GM19240 (cell line): ENCODE data around the gene SRGAP3.

Source experiments
- DNase-seq: peaks from one replicate; pipeline ENCODE4 v3.0.0; 2011; ENCODE audit warnings: low spot score; ENCODE audit not compliant: insufficient read length

SRGAP3 gene

DNA sequence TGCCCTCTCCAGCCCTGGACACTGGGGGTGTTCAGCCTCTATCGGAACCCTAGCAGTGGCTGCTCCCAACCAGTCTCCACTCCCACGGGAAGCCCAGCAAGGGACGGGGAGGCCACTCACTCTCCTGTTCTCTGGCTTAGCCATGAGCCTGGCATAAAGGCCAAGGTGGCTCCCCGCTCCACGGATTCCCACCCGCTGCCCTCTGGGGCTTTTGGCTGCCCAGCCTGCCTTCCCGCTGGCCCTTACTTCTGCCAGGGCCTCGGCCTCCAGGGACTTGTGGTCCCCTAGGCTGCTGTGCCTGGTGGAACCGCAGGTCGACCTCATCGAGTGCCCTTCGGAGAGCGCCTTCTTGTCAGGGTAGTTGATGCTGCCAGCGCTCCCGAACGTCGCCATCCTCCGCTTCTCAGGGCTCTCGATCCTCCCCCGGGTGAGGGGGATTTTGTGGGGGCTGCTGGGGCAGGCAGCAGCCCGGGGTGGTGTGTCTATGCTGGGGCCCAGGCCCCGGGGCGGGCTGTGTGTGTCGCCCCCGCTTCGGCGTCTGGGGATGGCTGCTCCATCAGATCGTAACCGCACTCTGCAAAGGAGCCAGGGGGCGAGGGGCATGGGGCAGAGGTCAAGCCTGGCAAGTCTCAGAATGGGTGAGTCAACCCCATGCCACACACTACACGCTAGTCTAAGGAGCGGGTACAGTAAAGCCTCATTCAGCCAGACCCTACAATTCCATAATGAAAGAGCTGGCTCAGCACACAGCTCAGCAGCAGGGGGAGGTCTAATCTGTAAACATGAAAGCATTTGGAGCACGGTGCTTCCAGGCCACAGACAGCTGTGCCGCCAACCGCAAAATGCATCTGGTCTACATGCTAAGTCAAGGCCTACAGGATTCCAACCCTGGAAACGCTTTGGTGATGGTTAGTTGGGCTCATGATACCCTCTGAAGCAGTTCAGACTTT, 258.9 kb downstream of the SRGAP3 start:
- no peak for DNase-seq

GRCh38 chr3:8988791-8989558, 260.5 kb downstream of the SRGAP3 start:
- DNase-seq, result no peak

DNA sequence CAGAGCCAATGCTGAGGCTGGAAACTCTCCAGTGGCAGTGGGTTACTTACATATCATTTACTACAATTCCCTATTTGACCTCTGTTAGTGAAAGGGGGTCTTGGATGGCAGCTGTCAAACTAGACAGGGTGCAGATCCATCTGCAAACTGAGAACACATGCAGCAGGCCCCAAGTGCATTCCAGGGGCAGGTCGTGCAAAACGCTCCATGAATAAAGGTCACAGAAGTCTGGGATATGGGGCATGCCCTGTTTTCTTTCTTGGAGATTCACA, 261.1 kb downstream of the SRGAP3 start:
- no peak for DNase-seq

DNA sequence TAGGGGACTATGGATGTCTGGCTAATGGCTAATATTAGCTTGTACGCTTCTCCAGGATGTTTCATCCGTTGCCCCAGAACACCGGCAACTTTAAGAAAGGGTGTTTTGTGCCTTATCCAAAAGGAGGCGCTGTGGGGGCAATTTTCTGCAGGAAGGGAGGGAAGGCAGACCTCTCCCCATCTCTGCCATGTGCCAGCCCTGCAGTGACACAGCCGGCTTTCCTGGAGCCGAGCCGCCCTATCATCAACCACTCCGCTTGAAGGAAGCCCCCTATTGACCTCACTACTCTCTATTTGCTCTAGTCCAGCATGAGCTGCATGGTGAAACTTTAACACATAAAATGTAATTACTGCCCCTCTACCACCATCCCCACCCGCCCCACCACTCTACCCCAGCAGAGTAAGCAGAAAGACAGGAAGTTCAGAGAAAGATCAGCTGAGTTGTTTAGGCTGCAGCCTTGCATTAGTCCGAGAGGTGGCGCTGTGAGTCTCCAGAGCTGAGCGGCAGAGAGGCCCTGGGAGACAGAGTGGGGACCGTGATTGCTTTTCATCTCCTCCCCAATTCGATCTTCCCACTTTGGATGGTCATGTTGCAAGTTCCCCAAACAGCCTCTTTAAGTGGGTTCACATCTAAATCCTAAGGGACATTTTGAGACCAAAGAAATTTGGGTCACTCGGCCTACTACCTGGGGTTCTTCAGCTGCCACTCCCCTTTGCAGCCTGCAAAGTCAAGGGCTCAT, 261.6 kb downstream of the SRGAP3 start:
- peak; percentile 92 for DNase-seq

DNA sequence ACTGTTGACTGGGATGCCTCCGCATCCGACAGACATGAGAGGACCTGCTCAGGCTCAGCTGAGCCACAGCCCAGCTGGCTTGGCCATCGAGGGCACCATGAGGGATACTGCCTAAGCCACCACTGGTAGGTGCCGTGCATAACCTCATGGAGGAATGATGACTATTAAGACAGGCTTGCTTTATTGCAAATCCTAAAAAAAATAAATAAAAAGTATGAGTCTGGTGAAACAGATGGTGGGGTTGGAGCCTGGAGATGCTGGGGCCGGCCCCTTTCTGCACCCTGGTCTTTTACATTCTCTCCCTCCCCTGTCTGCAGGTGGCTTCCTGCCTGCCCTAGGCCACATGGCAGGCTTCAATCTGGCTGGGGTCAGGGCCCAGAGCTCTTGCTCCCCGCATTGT, 262.2 kb downstream of the SRGAP3 start:
- no peak for DNase-seq

DNA sequence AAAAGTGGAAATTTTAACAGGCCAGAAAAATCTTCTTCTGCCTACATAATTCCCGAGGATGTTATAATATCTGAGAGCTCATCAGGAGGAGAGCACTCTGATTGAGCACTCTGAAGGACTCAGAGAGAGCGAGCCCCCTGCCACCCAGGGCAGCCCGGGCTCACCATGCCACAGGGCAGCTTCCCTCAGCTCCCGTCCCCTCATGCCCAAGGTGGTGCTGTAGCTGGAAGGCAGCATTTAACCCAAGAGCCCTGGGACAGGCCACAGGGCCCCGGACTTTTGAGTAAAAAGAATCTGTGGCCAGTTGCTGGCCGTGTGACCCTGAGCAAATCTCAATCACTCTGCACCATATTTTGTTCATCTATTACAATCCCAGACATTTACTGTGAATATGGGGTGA, 262.7 kb downstream of the SRGAP3 start:
- DNase-seq, result no peak

DNA sequence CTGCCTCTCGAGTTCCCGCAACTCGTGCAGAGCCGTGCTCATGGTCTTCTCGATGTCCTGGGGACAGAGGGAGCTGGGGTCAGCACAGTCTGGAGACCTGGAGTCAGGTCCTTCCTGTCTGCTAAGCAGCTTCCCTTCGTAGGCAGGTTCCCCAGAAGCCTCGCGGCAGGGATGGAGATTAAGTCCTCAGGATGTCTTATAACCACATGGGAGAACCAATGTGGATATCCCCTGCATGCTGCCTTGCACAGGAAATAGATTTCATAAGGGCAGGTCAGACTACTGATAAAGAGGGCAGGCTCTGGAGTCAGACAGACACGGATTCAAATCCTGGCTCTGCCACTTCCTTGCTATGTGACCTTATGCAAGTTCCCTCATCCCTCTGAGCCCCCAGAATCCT, 263.6 kb downstream of the SRGAP3 start:
- no peak for DNase-seq

GRCh38 chr3:8985411-8985831, 264.0 kb downstream of the SRGAP3 start:
- DNase-seq, result no peak

DNA sequence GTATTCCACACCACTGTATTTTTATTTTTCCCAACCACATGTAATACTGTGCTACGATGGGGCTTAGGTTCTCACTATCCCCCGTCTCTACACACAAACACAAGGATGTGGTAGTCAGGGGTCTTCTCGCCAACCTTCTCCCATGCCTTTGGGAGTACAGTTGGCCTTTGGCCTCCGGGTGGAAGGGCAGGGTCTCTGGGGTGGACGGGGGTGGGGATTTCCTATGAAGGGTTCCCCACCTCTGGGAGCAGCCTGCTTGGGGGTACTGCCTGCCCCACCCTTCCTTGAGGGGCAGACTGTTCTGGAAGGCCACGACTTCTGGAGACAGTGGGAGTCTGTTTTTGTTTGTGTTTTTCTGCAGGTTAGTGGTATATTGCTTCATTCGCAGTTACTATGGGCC, 264.9 kb downstream of the SRGAP3 start:
- DNase-seq, result no peak

- DNase-seq, result no peak
Measured at GRCh38 chr3:8984081-8984480, 265.4 kb downstream of the SRGAP3 start.

GRCh38 chr3:8983591-8983990, 265.9 kb downstream of the SRGAP3 start:
- DNase-seq, result no peak

DNA sequence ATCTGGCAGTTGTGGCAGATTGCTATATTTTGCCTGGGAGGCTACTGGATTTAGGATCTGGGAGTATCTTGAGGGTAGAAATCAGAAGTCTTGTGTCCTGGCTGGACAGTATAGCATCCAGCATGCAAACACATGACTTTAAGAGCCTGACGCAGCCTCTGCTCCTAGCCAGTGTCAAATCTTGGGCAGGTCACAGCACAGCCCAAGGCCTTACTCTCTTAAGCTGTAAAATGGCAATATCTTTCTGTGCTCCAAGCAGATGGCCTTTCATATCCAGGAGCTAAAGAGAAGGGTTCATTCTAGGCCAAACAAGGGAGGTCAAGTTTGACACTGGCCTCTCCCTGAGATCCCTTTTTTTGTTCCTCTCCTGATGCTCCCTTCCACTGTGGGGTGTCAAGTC, 266.4 kb downstream of the SRGAP3 start:
- DNase-seq, result no peak

GRCh38 chr3:8982509-8982908, 266.9 kb downstream of the SRGAP3 start:
- no peak for DNase-seq

GRCh38 chr3:8981700-8982099, 267.7 kb downstream of the SRGAP3 start:
- DNase-seq, result no peak

GRCh38 chr3:8981296-8981695, 268.1 kb downstream of the SRGAP3 start:
- DNase-seq, result no peak

DNA sequence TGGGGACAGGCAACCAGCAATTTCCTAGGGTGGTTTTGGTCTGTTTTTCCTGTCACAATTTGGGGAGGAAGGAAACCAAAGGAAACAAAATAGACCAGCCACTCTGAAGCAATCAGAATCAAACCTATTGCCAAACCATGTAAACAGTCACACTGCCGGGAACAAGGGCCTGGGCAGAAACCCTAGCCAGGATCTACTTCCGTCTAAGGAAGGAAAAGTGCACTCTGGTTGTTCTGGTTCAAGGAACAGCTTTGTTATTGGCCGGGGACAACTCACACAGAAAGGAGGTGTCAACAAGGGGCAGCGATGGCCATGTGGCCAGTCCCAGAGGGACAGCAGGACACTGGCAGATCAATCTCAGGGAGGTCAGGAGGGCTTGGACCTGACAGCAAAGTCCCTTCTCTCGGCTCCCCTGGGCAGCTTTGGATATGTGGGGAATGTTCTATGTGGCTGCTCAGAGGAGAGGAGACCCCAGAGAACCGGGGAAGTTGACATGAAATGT, 268.6 kb downstream of the SRGAP3 start:
- DNase-seq, result no peak

DNA sequence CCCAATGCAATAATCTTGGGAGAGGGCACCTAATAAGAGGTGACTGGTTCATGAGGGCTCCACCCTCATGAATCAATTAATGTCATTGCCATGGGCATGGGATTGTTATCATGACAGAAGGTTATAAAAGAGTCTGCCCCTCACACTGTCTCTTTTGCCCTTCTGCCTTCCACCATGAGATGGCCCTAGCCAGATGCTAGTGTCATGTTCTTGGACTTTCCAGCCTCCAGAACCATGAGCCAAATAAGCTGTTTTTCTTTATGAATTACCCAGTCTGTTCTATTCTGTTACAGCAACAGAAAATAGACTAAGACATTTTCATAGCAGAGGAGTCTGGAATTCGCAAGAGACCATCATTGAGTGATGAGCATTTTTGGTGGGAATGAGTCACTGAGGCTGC, 270.2 kb downstream of the SRGAP3 start:
- DNase-seq, result no peak

DNA sequence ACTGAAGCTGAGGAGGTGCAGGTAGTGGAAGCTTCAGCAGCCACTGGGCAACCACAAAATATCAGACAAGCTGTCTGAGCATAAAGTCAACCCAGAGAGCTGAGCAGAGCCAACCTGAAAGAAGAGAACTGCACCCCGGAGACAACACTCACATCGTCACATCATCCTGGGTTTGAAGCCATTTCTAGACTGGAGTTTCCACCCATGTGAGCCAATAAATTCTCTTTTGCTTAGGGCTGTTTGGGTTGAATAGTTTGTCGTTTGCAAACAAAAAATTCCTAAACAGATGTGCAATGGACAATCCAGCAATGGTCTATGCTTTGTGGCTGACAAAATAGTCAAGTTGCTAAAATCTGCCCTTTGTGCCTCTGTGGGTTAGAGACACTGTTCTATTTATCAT, 270.9 kb downstream of the SRGAP3 start:
- no peak for DNase-seq

- no peak for DNase-seq
Measured at GRCh38 chr3:8976540-8977182, 272.8 kb downstream of the SRGAP3 start.

GRCh38 chr3:8975081-8976020, 274.1 kb downstream of the SRGAP3 start:
- DNase-seq, result no peak
